Esophagus squamous epithelium (tissue), 4 donors: ENCODE measurements around the gene TBX15.

Source experiments
- POLR2A ChIP-seq, 4 donors: fragments of 450-650 bp; IDR thresholded peaks; one replicate each; pipeline ENCODE4 v1.6.1; 2017; ENCODE audit warnings: antibody characterized with exemption in 4 of 4, mild to moderate bottlenecking in 4 of 4, moderate library complexity in 3 of 4
- TF ChIP-seq, protein P1 (sequence below), 6 experiments: fragments of 450-650 bp in 4 of 6; fragments of 200-600 bp in 2 of 6; sonication (generic) in 2 of 6; IDR thresholded peaks; one replicate each; pipeline ENCODE4 v1.5.1; 2016 to 2019; ENCODE audit warnings: antibody characterized with exemption in 6 of 6, mild to moderate bottlenecking in 4 of 6, moderate library complexity in 4 of 6

DNA sequence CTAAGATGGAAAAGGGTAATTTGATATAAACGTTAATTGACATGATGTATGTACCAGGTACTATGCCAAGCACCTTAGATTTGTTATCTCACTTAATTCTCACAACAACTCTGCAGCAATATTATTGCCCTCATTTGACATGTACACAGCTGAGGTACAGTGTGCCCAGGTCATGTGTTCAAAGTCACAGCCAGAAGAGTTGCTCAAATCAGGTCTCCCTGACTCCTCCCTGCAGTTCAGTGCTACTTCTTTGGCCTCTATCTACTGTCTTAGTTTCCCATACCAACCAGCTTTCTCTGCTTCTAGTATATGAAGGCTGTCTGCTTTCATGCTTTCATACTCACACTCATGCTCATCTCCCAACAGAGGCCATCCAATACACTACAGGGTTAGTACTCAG is 15.1 kb downstream of the TBX15 start:
- TF ChIP-seq, protein P1, sequence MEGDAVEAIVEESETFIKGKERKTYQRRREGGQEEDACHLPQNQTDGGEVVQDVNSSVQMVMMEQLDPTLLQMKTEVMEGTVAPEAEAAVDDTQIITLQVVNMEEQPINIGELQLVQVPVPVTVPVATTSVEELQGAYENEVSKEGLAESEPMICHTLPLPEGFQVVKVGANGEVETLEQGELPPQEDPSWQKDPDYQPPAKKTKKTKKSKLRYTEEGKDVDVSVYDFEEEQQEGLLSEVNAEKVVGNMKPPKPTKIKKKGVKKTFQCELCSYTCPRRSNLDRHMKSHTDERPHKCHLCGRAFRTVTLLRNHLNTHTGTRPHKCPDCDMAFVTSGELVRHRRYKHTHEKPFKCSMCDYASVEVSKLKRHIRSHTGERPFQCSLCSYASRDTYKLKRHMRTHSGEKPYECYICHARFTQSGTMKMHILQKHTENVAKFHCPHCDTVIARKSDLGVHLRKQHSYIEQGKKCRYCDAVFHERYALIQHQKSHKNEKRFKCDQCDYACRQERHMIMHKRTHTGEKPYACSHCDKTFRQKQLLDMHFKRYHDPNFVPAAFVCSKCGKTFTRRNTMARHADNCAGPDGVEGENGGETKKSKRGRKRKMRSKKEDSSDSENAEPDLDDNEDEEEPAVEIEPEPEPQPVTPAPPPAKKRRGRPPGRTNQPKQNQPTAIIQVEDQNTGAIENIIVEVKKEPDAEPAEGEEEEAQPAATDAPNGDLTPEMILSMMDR (IDR thresholded peaks at IDR 0.05), result no peak
- no peak for TF ChIP-seq POLR2A (IDR thresholded peaks at IDR 0.05)
